Activated CD4-positive, alpha-beta T cell treated with anti-CD3 and anti-CD28 coated beads, Interleukin-2, amount 10 ng/mL, durations not matched to agents 7 days and 5 days (primary cell): ENCODE measurements around the gene THSD4. TPM values are rescaled to one million over a fixed set of nuclear protein-coding genes. Genes with fewer than 3 reads are reported as not detected.
A peak's percentile ranks its signal among the peaks of the same experiment; 100 is the strongest.

Experiments used
- CTCF ChIA-PET: fragments of 350-600 bp; sonication (Branson Sonifier 250); formaldehyde crosslinking; loops from one replicate; lab custom pipeline; 2021; ENCODE audit warnings: antibody characterized with exemption; lab: Charles Lee
- POLR2A ChIA-PET: fragments of 350-600 bp; sonication (Branson Sonifier 250); formaldehyde crosslinking; loops from one replicate; lab custom pipeline; 2021; ENCODE audit warnings: antibody characterized with exemption; lab: Charles Lee
- DNase-seq: peaks from one replicate; pipeline ENCODE4 v3.0.0-alpha.2; 2020
- H3K27ac Mint-ChIP-seq: one replicate; pipeline ENCODE4 v1.8.0; 2021; ENCODE audit warnings: mild to moderate bottlenecking, moderate library complexity, mixed read lengths
- H3K27me3 Mint-ChIP-seq: one replicate; pipeline ENCODE4 v1.8.0; 2021; ENCODE audit warnings: mixed read lengths
- H3K36me3 Mint-ChIP-seq: one replicate; pipeline ENCODE4 v1.8.0; 2021; ENCODE audit warnings: low read depth, mixed read lengths
- H3K4me1 Mint-ChIP-seq: one replicate; pipeline ENCODE4 v1.8.0; 2021; ENCODE audit warnings: mixed read lengths
- H3K4me3 Mint-ChIP-seq: one replicate; pipeline ENCODE4 v1.8.0; 2021; ENCODE audit warnings: mild to moderate bottlenecking, moderate library complexity, mixed read lengths
- H3K9me3 Mint-ChIP-seq: one replicate; pipeline ENCODE4 v1.8.0; 2021; ENCODE audit warnings: mixed read lengths
- total RNA-seq, 2 experiments: library from RNA; stranded (reverse); gene quantifications; one replicate each; pipeline ENCODE4 v1.2.3, GENCODE V29; 2021

THSD4 gene
- total RNA-seq, 2 experiments from 2014 or later: not detected

DNA sequence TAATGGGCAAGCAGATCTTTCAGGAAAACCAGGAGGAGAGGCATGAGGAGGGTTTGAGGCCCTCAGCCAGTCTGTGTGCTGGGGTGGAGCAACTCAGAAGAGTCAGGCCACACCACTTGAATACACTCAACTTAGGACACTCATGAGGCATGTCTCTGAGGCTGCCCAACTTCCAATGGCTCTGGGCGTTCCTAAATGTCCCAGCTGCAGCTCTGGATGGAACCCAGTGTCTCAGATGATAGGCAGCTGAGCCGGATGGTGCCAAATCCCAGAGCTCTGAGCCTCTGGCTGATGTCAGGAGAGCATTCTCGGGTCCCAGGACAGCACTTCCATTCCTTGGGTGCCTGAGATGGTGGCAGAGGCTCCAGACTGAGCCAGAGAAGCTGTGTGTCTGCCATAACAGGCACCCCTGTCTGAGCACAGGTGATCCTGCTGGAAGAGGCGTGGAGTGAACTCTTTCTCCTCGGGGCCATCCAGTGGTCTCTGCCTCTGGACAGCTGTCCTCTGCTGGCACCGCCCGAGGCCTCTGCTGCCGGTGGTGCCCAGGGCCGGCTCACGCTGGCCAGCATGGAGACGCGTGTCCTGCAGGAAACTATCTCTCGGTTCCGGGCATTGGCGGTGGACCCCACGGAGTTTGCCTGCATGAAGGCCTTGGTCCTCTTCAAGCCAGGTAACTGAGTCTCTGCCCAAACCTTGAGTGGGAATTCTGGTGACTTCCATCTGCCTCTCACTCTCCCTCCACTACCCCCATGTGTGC is 697.9 kb downstream of the THSD4 start:
- DNase-seq: no peak
- H3K36me3 Mint-ChIP-seq: no peaks in the 10 kb centered on the region
- H3K4me1 Mint-ChIP-seq: no peaks in the 10 kb centered on the region
- H3K9me3 Mint-ChIP-seq: peaks cover 5% of the 10 kb centered on the region
- H3K4me3 Mint-ChIP-seq: no peak overlapping the region
- no peak overlapping the region for H3K27ac Mint-ChIP-seq
- ChIA-PET POLR2A (interaction anchor here (0.6 kb wide), 1 partner anchor 18 kb away, joined by 3 read pairs; no protein-coding TSS in a partner anchor), CTCF (interaction anchor here (1.8 kb wide), 1 partner anchor 10 kb away, joined by 6 read pairs; no protein-coding TSS in a partner anchor)
- H3K27me3 Mint-ChIP-seq: no peaks in the 10 kb centered on the region

DNA sequence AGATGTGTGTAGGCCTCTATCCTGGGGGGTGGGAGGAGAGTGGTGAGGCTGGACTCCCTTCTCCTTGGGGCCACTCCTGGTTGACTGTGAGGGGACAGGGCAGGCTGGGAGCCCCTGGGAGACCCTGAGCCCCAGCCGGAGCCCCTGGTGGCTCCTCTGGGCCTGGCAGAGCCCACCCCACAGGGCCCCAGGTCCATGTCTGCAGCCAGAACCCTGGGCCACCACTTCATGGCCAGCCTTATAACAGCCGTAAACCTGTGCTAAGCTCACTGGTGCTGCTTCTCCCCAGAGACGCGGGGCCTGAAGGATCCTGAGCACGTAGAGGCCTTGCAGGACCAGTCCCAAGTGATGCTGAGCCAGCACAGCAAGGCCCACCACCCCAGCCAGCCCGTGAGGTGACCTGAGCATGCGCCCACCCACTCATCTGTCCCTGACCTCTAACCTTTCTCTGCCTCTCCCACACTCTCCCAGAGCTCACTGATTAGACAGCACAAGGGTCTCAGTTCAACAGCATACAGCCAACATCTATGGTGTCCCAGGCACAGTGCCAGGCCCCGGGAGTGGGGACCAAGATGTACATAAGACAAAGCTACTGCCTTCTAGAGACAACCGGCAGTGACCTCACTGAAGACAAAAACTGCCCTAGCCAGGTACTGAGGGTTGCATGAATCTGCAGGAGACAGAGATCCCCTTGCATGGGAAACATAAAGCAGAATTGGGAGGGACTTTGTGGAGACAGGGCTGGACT is 698.6 kb downstream of the THSD4 start:
- H3K27ac Mint-ChIP-seq: no peak overlapping the region
- CTCF ChIA-PET: interaction anchor here (1.8 kb wide), 1 partner anchor 11 kb away, joined by 6 read pairs; no protein-coding TSS in a partner anchor
- H3K36me3 Mint-ChIP-seq: no peaks in the 10 kb centered on the region

DNA sequence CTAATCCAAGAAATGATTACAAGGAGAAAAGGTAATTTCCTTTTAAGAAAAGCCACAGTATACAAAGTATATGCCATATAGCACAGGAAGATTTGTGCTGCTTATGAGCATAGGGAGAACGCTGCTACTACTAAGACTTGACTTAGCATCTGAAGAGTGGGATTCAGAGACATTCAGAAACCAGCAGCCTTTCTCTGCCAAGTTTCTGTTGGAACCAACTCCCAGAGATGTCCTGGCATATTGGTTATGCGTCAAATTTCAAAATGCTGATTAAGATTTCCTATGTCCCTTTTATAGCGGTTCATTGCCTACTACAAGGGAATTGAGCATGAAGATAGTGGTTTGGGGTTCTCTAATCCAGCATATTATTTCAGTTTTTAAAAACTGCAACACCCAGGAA is 700.0 kb downstream of the THSD4 start:
- Mint-ChIP-seq H3K9me3 (peaks cover 14% of the 10 kb centered on the region), H3K36me3 (no peaks in the 10 kb centered on the region), H3K4me3 (no peak overlapping the region), H3K27ac (no peak overlapping the region), H3K4me1 (no peaks in the 10 kb centered on the region), H3K27me3 (no peaks in the 10 kb centered on the region)
- POLR2A ChIA-PET: no interaction called here
- CTCF ChIA-PET: no interaction called here
- DNase-seq: no peak

More for the DNA sequence above, 698.6 kb downstream of the THSD4 start:
- no peak for DNase-seq
- H3K9me3 Mint-ChIP-seq: peaks cover 8% of the 10 kb centered on the region
- POLR2A ChIA-PET: no interaction called here
- H3K27me3 Mint-ChIP-seq: no peaks in the 10 kb centered on the region
- no peaks in the 10 kb centered on the region for H3K4me1 Mint-ChIP-seq
- H3K4me3 Mint-ChIP-seq: no peak overlapping the region

DNA sequence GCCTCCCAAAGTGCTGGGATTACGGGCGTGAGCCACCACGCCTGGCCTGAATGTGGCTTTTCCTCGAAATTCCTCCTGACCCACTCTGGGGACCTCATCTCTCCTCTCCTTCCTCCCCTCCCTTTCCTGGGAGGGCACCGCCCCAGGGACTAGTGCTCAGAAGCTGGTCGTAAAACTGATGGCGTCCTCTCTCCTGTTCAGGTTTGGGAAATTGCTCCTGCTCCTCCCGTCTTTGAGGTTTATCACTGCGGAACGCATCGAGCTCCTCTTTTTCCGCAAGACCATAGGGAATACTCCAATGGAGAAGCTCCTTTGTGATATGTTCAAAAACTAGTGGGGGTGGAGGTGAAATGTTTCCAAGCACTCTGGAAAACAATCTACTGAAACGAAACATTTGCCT is 702.1 kb downstream of the THSD4 start:
- peaks cover 29% of the 10 kb centered on the region for H3K9me3 Mint-ChIP-seq
- no peak for DNase-seq
- no peak overlapping the region for H3K4me3 Mint-ChIP-seq
- ChIA-PET POLR2A (no interaction called here), CTCF (interaction anchor here (0.9 to 1.7 kb wide), 2 partner anchors 18 to 26 kb away, joined by 3 to 5 read pairs; no protein-coding TSS in a partner anchor)
- H3K36me3 Mint-ChIP-seq: no peaks in the 10 kb centered on the region
- H3K27me3 Mint-ChIP-seq: no peaks in the 10 kb centered on the region
- no peaks in the 10 kb centered on the region for H3K4me1 Mint-ChIP-seq
- peak overlapping the region; percentile 19 for H3K27ac Mint-ChIP-seq

DNA sequence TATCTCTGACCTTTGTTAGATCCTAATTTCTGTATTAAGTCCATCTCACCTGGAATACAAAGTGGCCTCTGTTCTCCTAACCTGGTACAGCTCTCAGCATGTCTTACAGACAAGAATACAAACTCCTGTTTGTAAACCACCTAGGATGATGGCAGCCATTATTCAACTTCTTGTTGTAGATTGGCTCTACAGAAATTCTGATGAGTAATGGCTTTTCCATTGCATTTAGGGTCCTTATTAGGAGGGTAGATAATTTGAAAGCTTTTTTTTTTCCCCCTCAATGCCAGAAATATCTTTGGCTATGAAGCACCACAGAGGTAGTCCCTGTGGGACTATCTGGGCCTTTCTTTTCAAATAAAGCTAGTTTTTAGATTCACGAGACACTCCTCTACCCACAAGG is 704.9 kb downstream of the THSD4 start:
- Mint-ChIP-seq H3K27ac (no peak overlapping the region), H3K9me3 (peaks cover 39% of the 10 kb centered on the region), H3K4me1 (no peaks in the 10 kb centered on the region), H3K4me3 (no peak overlapping the region), H3K27me3 (no peaks in the 10 kb centered on the region), H3K36me3 (peaks cover 5% of the 10 kb centered on the region)
- DNase-seq: no peak
- ChIA-PET POLR2A (no interaction called here), CTCF (no interaction called here)

DNA sequence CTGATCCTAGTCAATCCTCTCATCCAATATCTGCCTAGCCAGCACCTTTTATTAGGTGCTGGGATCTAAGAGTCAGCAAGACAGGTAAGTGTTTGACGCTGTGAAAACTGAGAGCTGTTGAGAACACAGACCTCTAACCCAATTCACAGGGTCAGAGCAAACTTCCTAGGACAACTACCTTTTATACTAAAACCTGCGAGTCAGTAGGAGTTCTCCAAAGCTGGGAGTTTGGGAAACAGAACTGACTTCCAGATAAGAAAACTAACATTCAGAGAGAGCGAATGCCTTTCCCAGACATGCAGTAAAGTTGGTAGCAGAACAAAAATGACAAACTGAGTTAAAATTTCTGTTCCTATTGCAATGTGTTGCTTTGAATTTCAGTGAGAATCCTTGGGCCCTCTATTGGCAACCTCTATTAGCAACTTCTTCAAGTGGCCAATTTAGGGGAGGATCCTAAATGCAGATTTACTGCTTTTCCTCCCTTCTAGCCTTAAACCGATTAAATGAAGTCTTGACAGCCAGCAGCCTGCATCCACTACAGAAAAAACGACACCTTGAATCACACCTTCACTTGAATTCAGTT is 706.4 kb downstream of the THSD4 start:
- ChIA-PET CTCF (no interaction called here), POLR2A (no interaction called here)
- Mint-ChIP-seq H3K9me3 (peaks cover 39% of the 10 kb centered on the region), H3K4me1 (no peaks in the 10 kb centered on the region), H3K27ac (no peak overlapping the region), H3K27me3 (no peaks in the 10 kb centered on the region), H3K36me3 (peaks cover 13% of the 10 kb centered on the region), H3K4me3 (no peak overlapping the region)
- no peak for DNase-seq

DNA sequence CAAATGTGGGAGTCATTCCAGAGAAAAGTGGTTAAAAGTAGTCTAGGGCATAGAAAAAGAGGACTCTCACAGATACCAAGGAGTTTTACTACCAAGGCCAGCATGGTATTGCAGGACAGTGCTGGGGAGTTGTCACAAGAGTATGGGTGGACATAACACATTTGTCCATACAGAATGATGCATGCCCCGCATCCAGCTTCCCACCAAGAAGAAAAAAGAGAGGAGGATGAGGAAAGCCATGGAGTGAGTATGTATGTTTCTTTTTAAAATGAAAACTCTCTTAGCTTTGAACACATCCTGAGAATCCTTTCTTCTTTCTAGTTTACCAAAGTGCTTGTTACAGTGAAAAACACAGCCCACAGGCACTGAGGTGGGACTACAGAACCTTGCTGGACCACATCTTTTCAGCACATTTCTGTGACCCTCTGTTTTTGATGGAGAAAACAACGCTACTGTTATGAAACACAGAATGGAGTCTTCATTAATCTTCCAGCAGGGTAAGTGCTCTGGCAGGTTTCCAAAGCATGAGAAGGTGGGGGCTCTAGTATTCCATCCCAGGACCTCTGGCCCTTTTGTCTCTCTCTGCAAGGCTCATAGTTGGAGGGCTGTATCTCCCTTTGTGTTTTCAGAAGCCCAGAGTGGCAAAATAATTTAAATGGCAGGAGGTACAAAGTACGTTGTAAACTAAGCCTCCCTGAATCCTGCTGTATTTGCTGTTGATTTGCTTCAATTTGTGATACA is 707.8 kb downstream of the THSD4 start:
- Mint-ChIP-seq H3K4me3 (no peak overlapping the region), H3K9me3 (peaks cover 37% of the 10 kb centered on the region), H3K4me1 (no peaks in the 10 kb centered on the region)

DNA sequence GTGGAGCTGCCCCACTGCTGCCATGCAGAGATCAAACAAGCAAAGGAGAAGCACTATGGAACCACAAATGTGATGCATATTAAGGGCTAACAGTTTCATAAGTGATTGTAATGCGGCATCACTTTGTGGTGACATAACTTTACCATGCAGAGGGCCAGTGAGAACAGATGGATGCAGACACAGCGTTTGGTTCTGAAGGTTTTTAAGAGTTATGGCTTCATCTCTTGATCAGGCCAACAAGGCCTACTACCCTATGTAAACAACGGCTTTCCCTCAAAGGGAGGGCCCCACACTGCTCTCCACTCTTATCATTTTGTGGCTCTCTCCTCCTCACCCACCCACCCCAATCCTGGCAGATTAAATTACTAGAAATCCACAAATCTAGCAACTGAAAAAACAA is 708.5 kb downstream of the THSD4 start:
- ChIA-PET POLR2A (no interaction called here), CTCF (no interaction called here)
- no peak for DNase-seq
- Mint-ChIP-seq H3K9me3 (peaks cover 35% of the 10 kb centered on the region), H3K4me3 (no peak overlapping the region), H3K4me1 (no peaks in the 10 kb centered on the region), H3K27ac (no peak overlapping the region), H3K36me3 (peaks cover 29% of the 10 kb centered on the region), H3K27me3 (no peaks in the 10 kb centered on the region)

More for the DNA sequence above, 707.8 kb downstream of the THSD4 start:
- ChIA-PET POLR2A (no interaction called here), CTCF (no interaction called here)
- DNase-seq: no peak
- Mint-ChIP-seq H3K27me3 (no peaks in the 10 kb centered on the region), H3K27ac (no peak overlapping the region), H3K36me3 (peaks cover 25% of the 10 kb centered on the region)

DNA sequence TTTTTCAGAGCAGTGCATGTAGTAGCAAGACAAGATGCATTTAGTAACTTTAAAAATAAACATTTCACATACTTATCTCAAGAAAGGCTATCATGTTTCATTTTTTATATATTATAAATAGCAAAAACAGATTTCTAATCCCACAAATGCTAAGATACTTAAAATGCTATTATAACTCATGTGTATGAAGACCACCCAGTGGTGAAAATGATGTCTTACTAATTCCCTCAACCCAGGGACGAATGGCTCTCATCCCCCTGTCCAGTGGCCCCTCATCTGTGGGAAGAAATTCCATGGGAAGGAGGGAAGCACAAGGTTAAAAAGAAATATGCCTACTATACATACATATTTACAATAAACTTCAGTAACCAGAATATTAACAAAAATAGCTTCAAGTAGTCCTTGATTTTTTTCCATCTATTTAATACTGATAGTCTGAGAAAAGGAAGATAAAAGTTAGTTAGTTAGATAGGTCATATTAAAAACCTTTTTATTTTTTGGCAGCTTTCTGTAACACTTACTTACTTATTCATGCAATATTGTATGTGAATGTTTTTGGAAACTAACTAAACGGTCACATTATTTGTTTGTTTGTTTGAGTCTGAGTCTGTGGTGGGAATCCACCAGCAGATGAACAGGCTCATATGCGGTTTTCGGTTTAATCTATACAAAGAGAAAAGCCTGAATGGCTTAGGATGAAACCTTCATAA is 709.9 kb downstream of the THSD4 start:
- H3K4me3 Mint-ChIP-seq: no peak overlapping the region

DNA sequence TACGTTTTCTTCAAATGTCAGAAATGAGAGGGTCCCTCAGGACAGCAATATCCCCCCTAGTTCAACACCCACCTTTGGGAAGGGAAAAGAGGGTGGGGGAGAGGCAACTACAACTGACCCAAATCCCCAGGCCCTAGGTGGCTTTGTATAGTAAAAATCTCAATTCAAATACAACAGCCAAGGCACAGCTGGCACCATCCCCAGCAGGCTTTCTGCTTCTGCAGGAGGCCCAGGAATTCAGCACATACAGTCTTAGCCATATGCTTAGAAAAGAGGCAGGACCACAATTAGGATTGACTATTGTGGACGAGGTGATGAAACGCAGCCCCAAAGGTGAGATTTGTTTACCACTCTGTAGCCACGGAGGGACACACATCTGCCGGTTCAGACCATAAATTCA is 710.9 kb downstream of the THSD4 start:
- Mint-ChIP-seq H3K9me3 (peaks cover 22% of the 10 kb centered on the region), H3K27ac (no peak overlapping the region), H3K4me3 (no peak overlapping the region), H3K4me1 (no peaks in the 10 kb centered on the region), H3K36me3 (peaks cover 39% of the 10 kb centered on the region), H3K27me3 (no peaks in the 10 kb centered on the region)
- no peak for DNase-seq
- POLR2A ChIA-PET: no interaction called here
- CTCF ChIA-PET: no interaction called here

More for the DNA sequence above, 709.9 kb downstream of the THSD4 start:
- POLR2A ChIA-PET: no interaction called here
- Mint-ChIP-seq H3K4me1 (no peaks in the 10 kb centered on the region), H3K27me3 (no peaks in the 10 kb centered on the region), H3K9me3 (peaks cover 29% of the 10 kb centered on the region), H3K36me3 (peaks cover 39% of the 10 kb centered on the region), H3K27ac (no peak overlapping the region)
- CTCF ChIA-PET: no interaction called here
- no peak for DNase-seq

DNA sequence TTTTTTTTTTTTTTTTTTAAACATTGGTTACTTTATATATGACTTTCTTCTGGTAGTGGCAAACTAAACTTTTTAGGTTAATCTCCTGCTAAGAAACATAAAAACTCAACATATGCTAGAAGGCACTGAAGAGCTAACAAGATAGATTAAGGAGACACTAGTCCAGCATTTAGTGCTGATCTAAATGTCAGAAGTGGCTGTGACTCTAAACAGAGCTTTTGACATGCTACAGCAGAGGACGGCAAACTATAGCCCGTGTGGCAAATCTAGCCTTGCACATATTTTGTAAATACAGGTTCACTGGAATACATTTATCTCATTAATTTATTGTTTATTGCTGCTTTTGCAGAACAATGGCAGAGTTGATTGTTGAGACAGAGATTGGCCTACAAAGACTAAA is 715.7 kb downstream of the THSD4 start:
- Mint-ChIP-seq H3K4me1 (no peaks in the 10 kb centered on the region), H3K9me3 (peaks cover 4% of the 10 kb centered on the region), H3K27ac (no peak overlapping the region), H3K27me3 (no peaks in the 10 kb centered on the region), H3K4me3 (no peak overlapping the region), H3K36me3 (peaks cover 32% of the 10 kb centered on the region)
- POLR2A ChIA-PET: interaction anchor here (0.7 kb wide), 1 partner anchor 18 kb away, joined by 3 read pairs; no protein-coding TSS in a partner anchor
- CTCF ChIA-PET: no interaction called here
- no peak for DNase-seq
